Ramos (cell line): ENCODE data around the gene EMP2.

Experiments
- in situ Hi-C: fragments of 300-500 bp; cut with MboI; formaldehyde crosslinking; loops from one replicate; pipeline ENCODE4 v1.14.3; 2022; ENCODE audit warnings: low sequenced_read_pairs; ENCODE audit not compliant: unreplicated experiment

The EMP2 gene

DNA sequence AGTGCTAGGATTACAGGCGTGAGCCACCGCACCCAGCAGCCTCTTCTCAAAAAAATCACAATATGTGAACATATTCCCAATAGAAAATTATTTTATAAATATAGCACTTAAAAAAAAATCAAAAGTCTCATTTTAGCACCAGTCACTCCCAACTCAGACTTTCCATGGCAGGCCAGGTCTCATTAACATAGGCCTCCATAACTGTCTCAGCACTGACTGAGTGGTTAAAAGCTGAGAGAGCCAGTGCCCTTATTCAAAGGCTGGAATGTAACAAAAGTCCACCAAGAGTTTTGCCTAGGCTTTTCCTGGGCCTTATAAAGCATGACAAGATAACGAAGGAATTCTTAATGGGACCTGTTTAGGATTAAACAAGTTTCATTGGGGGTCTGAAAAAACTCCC, 79.8 kb downstream of the EMP2 start:
- in situ Hi-C loops = no loop called here

DNA sequence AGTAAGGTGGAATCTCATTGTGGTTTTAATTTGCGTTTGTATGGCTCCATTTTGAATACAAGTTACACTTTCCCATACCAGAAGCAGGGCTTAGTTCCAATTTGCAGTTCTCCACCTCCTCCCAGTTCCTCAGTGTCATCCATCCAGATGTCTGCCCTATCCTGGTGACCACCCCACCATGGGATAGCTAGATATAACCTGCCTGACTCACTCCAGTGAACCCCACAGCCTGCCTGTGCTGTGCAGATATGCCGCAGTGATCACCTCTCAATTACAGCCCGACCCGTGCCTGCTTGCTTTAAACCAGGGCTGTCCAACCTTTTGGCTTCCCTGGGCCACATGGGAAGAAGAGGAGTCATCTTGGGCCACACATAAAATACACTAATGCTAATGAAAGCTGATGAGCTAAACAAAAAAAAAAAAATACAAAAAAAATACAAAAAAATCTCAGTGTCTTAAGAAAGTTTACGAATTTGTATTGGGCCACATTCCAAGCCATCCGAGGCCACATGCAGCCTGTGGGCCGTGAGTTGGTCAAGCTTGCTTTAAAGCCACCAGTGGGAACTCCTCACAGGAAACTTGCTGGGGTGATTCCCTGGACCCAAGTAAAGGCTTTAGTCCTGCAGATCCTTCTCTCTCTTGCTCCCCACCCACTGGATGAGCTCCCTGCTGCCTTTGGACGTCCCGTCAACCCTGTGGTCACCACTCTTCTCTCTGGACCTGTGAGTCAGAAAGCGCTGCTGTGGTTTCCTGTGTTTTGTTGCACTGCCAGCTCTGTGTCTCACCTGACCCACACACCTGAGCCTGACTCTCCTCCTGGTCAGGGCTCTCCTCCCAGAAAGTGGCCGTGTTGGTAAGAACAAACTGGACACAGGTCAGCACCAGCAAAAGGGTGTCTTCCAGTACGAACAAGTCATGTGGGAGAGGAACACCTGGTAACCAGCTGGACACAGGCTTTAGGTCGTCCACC, 83.0 kb downstream of the EMP2 start:
- in situ Hi-C loops = no loop called here

- in situ Hi-C loops = no loop called here
Measured at GRCh38 chr16:10495031-10495345, 85.4 kb downstream of the EMP2 start.

GRCh38 chr16:10494343-10495030, 85.9 kb downstream of the EMP2 start:
- in situ Hi-C loops = no loop called here

GRCh38 chr16:10493276-10493675, 87.1 kb downstream of the EMP2 start:
- in situ Hi-C loops = no loop called here

- in situ Hi-C loops = no loop called here
Measured at GRCh38 chr16:10490141-10490540, 90.3 kb downstream of the EMP2 start.

DNA sequence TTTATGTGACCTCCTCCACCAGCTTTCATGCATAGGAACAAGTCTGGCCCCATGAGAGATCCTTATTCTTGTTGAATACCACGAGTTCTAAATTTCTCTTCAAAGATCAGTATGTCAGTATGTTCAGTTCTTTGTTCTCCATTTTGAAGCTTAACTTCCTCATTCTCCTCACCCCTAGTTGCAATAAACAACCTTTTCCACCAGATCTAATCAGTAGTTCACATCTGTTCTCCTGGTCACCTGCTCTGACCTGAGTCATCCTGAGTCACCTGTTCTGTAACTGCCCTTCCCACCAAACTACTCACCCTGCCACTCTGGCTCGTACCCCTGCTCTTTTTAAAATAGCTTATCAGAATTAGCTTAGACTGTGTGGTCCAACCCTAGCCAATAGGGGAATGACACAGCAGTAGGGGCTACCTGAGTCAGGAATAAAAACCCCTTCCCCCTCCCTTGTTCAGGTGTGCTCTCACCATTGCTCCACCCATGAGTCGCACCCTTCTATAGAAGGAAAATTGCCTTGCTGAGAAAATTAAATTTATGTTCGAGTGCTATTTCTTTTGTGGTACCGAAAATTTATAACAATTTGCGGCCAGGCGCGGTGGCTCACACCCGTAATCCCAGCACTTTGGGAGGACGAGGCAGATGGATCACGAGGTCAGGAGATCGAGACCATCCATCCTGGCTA, 94.6 kb downstream of the EMP2 start:
- in situ Hi-C loops = no loop called here

GRCh38 chr16:10485159-10485558, 95.2 kb downstream of the EMP2 start:
- in situ Hi-C loops = no loop called here

DNA sequence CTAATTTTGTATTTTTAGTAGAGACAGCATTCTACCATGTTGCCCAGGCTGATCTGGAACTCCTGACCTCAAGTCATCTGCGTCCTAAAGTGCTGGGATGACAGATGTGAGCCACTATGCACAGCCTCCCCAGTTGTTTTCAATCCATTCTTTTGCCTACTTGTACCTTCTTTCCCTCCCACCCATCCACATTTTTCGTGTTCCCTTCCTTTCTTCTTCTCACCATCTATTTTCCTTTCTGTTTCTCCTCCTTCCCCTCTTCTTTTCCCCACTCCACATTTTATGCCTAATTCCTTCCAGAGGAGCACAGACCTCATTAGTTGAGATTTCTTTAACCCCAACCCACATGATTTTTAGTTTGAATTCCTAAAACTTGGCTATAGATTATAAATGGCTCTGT, 100.2 kb downstream of the EMP2 start:
- in situ Hi-C loops = no loop called here
